HK-2 (cell line): ENCODE results near the gene CHAD.

ENCODE experiments used
- DNase-seq: peaks from one replicate; pipeline ENCODE4 v3.0.0-alpha.2; 2018; ENCODE audit not compliant: unreplicated experiment

Gene CHAD, protein sequence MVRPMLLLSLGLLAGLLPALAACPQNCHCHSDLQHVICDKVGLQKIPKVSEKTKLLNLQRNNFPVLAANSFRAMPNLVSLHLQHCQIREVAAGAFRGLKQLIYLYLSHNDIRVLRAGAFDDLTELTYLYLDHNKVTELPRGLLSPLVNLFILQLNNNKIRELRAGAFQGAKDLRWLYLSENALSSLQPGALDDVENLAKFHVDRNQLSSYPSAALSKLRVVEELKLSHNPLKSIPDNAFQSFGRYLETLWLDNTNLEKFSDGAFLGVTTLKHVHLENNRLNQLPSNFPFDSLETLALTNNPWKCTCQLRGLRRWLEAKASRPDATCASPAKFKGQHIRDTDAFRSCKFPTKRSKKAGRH

DNA sequence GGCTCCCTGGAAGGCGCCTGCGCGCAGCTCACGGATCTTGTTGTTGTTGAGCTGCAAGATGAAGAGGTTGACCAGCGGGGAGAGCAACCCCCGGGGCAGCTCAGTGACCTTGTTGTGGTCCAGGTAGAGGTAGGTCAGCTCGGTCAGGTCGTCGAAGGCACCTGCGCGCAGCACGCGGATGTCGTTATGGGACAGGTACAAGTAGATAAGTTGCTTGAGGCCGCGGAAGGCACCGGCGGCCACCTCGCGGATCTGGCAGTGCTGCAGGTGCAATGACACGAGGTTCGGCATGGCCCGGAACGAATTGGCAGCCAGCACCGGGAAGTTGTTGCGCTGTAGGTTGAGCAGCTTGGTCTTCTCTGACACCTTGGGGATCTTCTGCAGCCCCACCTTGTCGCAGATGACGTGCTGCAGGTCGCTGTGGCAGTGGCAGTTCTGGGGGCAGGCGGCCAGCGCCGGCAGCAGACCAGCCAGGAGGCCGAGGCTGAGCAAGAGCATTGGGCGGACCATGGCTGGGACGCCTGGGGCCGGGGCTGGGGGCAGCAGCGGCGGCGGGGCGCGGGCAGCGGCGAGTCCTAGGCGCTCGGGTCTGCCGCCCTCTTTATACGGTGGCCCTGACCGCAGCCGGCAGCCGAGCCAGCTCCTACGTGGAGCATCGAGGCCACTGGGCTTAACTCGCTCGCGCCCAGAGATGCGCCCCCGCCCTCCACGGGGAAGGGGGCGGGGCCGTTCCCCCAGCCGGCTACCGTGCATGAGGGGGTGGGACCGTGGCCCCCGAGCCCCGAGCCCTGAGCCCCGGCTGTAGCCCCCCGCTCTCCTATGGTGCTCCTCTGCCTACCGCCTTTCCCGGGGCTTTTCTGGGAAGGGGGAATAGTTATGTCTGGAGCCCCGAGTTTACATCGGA, at the start of gene CHAD:
Gene CHAD (minus strand): TSS at position 577 of the 904 bp plus-strand sequence. CDS start 67 bp downstream, at position 510.
- DNase-seq: no peak

DNA sequence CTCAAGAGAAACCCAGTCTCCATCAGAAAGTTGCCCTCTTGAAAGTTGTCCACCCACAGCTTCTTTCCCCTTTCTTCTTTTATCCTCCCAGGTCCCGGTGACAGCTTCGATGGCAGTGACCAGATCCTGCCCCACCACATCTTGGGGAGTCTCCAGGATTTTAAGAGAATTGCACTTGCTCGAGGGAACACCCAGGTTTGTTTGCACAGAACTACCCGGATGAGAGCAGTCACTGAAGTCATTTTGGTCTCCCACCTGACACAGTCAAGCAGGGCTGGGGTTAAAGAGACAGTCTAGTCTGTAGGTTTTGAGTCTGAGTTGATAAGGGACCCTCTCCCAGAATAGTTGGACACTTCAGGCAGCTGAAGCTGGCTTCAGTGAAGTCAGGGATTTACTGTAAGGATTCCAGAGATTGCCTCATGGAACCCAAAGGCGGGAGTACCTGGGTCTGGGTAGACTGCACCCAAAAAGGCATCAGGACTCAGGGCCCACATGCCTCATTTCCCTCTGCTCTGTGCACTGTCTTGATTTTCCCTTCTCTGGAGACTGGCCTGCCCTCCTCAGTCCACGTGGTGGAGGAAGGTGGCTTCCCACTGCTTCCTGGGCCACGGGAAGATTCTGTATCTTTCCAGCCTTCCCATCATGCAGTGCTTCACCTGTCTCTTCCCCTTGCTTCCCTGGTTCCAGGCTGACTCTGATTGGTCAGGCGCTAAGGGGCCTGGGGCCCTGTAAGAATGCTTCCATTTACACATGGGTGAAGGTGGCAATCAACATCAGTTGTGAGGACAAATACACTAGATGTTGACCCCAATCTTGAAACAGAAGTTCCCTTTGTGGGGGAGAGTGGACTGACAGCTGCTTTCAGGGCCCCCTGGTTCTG, 49.1 kb upstream of the CHAD start:
- no peak for DNase-seq

DNA sequence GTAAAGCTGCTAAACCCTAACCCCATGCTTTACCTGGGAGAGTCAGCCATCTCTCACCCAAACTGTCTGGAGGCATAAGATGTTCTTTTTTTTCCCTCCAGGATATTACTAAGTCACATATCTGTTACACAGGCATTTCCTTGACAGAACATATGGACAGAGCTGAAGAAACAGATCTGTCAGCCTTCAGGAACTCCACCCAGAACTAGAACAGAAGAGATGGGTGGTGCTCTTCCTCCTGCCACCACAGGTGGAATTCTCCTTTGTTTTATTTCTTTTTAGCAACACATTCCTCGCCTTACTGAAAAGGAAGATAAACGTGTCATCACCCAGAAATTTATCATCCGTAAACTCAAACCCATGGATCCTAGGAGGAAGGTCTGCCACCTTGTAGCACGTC, 48.3 kb upstream of the CHAD start:
- DNase-seq: no peak

DNA sequence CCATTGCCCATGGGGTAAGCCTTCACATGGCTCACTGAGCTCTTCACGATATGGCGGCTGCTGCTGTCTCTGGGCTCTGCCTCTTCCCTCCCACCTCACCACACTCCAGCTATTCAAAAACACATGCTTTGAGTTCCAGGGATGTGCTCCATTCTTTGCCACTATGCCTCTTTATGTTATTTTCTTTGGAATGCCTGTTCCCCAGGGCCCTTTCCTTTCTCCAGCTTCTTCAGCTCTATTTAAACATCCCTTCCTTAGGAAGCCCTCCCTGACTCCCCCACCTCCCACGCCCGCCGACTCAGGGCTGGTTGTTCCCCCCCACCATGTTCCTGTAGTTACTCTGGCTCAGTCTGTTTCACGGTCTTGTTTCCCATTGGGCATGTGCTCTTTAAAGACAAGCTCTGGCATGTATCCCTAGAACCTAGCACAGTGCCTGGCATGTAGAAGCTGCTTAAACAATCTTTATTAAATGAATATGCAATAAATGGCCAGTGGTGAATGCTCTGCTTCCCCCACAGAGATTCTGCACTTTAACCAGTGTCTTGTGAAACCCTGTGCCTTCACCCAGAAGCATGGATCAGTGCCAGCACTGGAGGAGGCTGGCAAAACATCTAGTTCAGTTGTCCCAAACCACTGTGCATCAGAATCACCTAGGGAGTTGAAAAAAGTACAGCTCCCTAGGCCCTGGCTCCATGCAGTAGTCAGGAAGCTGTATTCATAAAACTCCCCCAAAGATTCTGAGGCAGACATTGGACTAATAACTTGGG, 46.4 kb upstream of the CHAD start:
- DNase-seq: no peak

DNA sequence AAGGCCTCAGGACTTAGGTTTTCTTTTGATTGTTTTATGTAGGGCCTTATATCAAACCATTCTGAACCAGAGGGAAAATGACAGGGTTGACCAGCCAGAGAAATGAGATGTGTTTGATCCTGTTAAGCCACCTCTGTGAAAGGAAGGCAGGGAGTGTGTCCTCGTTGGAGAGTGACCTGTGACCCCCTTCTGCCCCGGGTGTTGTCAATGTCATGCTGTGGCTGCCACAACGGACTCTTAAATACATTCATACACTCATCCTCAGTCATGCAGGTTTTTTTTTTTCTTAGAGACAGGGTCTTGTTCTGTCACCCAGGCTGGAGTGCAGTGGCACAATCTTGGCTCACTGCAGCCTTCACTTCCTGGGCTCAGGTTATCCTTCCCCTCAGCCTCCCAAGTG, 45.7 kb upstream of the CHAD start:
- DNase-seq: no peak

DNA sequence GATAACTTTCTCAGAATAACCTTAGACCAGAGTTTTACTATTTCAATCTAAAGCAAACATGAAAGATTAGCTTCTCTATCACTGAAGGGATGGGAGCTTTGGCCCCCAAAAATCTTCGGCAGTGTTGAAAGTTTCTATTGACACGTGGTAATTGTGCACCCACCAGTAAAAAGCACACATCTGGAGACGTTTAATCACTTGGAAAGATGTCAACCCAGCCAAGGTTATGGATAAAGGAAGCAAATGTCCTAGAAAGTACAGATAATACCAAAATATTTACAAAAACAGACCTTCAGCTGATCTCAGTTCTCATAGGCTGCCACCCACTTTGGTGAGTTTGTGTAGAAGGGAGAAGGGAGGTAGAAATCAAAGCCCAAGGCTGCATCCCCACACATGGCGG, 44.8 kb upstream of the CHAD start:
- DNase-seq: no peak

DNA sequence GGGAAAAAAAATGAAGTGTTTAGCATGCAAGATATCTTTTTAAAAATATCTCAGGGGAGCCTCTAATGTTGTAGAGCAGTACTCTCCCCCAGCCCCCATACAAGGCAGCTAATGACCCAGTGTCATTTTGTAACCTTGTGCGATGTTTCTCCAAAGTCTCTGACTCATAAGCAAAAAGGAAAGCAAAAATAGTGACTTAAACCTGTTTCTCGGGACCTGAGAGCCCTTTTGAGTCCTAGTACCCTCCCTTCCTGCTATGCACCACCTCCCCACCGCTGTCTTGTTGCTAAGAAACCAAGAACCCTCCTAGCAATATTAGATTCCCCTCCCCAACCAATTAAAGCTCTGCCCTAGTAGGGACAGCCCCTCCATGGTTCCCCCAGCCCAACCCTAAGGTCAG, 42.4 kb upstream of the CHAD start:
- DNase-seq: no peak

DNA sequence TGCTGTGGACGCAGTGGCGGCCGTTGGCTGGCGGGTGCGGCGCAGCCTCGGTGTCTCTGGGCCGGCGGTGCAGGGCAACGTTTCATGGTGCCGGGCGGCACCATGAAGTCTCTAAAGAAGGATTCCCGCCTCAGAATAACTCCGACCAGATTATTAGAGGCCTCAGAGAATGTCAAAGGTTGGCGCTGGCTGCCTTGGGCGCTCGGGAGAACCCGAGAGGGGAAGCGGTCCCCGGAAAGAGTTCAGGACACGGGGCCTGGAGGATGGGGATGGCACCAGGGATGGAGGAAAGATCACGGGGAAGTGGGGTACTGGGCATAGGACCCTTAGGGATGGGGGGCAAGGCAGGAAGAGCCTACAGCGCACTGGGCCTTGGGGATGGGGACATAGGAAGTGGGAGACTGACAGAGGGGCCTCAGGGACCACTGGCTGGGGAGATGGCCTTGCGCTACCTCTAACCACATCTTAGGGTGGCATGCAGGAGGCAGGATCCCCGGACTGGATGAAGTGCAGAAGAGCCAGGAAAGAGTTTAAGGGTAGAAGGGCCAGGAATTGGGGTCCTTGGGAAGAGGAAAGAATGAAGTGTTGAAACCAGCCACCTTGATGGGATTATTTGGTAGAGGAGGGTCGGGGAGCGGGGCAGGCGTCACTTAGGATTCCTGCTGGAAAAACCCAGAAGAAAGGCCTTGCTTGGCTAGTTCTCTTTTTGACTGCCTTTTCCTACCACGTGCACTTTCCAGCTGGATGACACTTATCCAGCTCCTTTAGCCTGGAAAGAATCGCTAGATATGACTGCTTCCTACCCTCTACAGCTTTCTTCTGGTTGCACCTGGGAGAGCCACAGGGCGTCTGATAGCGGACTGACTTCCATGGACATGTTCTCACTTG, 40.1 kb upstream of the CHAD start:
- DNase-seq: no peak

DNA sequence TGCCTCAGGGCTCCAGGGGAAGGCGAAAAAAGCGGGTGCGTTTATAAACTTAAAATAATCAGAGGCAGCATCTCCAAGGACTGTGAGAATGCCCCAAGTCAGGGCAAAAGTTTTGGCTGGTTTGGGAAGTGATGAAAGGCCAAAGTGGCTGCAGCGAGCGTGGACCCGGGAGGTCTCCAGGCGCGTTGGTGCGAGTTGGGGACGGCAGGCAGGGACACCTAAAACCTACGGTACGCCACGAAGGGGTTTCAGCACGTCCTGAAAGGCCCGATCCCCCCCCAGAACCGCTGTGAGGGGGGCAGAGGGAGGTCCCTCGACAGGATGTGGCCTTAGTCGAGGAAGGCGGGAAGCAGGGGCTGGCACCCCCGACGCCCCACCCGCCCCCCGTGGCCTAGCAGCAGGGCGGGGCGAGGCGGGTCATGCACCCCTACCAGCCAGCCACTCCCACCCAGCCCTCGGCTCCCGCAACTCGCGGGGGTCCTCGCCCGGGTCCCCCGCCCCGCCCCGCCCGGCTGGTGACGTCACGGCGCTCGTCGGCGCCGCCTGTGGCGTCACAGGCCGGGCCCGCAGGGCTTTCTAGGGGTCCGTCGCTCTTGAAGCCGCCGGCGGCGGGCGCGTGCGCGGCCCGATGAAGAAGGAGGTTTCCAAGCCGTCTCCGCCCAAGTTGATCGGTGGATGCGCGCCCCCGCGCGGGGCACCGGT, 39.3 kb upstream of the CHAD start, which contains the start of gene MYCBPAP:
Gene MYCBPAP (plus strand): TSS at position 569 of the 702 bp plus-strand sequence. CDS start 236 bp downstream, outside the sequence.
- DNase-seq: no peak

DNA sequence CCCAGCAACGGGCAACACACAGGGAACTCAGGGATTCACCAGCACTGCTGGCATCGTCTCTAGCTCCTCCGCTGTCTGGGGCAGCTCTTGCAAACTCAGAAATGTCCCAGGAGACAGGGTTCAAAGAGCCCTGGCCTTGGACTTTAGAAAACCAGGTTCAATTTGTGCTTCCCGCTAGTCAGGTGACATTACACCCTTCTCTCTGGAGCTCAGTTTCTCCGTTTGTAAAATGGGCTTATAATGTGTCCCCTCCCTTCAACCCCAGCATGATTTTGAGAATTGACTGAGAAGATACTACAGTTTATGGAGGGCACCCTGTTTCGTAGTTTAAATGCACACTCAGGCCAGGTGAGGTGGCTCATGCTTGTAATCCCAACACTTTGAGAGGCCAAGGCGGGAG, 37.6 kb upstream of the CHAD start:
- DNase-seq: no peak

DNA sequence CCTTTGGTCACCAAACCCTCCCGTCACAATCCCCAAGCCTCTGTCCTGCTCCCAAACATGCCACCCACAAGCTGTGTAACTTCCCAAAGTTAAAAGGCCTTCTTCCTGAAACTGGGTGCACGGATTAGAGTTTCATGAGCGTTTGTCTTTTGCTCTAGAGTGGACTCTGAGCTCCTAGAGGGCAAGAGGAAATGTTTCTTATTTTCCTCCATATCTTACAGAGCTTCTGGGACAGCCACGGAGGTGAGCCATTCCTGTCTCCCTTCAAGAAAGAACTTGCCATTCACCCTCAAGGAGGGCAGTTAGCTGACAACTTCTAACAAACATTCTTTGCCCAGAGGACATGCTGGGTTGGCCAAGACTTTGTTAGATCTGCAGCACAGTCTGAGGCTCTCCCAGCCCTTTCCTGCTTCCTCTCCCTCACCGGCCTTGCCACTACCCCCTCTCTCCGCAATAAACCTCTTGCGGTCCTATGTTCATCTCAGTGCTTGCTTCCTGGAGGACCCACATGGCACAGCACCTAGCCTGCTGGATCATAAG, 37.0 kb upstream of the CHAD start:
- no peak for DNase-seq

DNA sequence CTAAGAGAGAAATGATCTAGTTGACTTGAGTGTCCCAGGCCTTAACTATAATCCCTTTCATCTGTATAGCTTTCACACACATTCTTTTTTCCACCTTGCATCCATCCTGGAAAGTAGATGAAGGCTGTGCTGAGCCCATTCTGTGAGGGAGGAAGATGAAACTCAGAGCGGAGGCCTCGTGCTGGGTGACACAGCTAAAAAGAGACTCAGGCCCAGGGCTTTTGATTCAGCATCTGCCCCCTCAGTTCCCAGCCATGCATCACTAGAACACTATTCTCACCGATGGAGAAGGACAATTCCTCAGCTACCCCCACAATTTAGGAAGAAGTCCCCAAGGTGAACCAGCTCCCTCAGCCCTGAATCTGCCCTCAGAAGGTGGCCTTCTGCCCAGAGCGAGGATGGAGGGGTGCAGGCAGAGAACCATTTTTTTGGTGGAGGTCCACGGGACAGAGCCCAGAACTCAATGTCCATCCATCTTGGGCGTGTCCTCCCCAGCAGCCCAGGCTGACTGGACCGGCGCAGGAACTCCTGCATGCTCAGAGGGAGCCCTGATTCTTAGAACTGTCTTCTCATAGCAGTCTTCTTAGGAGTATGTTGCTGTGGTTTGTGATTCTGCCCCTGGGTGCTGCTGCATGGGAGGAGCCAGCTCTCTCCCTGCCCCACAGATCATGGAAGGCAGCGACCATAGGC, 33.8 kb upstream of the CHAD start:
- DNase-seq: no peak

DNA sequence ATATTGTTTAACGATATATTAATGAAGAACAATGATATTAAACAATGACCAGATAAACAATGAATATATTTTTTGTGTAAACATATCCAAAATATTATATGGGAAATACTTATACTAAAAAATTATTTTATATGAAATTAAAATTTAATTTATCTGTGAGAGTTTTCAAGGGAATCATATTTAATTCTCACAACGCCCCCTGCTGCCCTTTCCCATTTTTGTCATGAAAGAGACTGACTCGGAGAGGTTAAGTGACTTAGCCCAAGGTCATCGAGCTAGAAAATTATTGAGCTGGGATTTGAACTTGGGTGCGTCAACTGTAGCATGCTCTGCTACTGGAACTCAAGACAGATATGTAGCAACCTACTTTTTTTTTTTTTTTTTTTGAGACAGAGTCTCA, 32.4 kb upstream of the CHAD start:
- no peak for DNase-seq

DNA sequence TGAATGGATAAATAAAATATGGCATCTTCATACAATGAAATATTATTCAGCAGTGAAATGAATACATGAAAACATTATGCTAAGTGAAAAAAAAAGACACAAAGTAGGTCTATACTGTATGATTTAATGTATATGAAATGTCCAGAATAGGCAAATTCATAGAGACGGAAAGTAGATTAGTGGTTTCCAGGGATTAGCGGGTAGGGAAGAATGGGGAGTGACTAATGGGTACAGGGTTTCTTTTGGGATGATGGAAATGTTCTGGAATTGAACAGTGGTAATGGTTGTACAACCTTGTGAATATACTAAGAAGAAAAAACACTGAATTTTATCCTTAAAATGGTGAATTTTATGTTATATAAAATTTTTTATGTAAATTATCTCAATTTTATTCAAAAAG, 31.0 kb upstream of the CHAD start:
- DNase-seq: no peak

DNA sequence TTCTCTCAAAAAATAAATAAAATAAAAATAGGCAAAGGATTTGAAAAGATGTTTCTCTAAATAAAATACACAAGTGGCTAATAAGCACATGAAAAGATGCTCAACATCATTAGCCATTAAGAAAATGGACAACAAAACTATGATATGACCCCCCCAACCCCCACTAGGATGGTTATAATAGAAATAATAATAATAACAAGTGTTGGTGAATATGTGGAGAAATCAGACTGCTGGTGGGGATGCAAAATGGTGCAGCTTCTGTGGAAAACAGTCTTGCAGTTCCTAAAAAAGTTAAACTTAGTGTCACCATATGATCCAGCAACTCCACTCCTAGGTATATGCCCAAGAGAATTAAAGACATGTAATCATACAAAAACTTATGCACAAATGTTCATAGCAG, 30.6 kb upstream of the CHAD start:
- no peak for DNase-seq

DNA sequence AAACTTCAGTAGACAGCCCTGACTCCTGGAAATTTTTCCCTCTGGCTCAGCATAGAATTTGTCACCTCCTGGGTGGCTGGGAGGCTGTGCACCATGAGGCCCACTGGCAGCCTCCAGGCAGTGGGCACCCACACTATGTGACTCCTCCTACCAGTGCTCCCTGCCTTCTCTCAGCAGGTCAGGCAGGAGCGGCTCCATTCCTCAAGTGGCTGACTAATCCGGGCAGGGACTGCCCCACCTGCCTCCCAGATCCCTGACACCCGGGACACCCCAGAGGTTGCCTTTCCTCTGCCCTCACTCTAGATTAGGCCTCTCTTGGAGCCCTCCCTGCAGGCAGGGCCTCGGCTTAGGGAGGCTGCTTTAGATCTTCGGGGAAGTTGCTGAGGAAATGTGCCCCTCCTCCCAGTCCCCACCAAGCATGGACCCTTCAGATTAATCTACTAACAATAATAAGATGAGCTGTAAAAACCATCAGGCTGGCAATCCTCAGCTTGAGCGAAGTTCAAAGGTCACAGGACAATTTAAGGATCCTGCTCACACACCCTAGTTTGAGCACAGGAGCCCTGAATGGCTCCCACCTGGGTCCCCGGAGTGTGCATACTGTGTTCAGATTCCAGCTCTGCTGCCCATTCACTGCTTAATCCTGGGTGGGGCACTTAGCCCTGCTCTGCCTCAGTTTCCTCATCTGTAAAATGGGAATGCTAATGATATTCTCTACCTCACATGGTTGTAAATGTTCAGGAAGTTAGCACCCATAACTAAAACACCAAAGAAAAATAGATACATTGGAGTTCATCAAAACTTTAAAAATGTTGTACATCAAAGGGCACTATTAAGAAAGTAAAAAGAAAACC, 29.6 kb upstream of the CHAD start:
- peak; percentile 57 for DNase-seq

DNA sequence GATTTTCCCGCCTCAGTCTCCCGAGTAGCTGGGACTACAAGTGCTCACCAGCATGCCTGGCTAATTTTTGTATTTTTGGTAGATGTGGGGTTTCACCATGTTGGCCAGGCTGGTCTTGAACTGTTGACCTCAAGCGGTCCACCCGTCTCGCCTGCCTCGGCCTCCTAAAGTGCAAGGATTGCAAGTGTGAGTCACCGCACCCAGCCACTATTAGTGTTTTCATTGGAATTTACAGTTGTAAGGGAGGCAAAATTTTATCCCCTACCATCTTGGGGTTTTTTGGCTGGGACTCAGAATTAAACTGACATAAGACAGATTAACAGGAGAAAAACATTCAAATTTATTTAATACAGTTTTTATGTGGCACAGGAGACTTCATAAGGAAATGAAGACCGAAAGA, 27.2 kb upstream of the CHAD start:
- no peak for DNase-seq
